Measurements from ENCODE around the gene TAS2R60. TPM values are rescaled to one million over a fixed set of nuclear protein-coding genes. Genes with fewer than 3 reads are reported as not detected.
"Not testable (repeated sequence)": the region's sequence is repeated elsewhere in the genome, so short reads cannot be mapped to it uniquely, and the experiment has no call there.

Gene TAS2R60
- total and polyA plus RNA-seq, 4 donors, result 0.50 TPM; not detected in 3

- not testable (repeated sequence) for H3K27me3 ChIP-seq (ENCODE audit: control insufficient read depth in 4 of 4, insufficient read depth in 4 of 4, low read length in 3 of 4); H3K9ac ChIP-seq (ENCODE audit: low read depth in 1 of 2, low read length in 2 of 2); H3K9me3 ChIP-seq (ENCODE audit: control insufficient read depth in 4 of 4, low read length in 3 of 4); H3K27ac ChIP-seq (ENCODE audit: low read depth in 1 of 2, low read length in 2 of 2); H3K4me3 ChIP-seq (ENCODE audit: low read depth in 1 of 3, low read length in 3 of 3); H3K36me3 ChIP-seq (ENCODE audit: control insufficient read depth in 4 of 4, insufficient read depth in 3 of 4, low read depth in 1 of 4, low read length in 3 of 4); DNase-seq (ENCODE audit: low spot score)
- 97% methylated on average over 34 of the region's 34 CpGs for WGBS
- peaks cover 1 to 14% (median 7%) of the 10 kb centered on the region in 4 donors for H3K4me1 ChIP-seq (ENCODE audit: control insufficient read depth in 4 of 4, insufficient read depth in 4 of 4, low read length in 3 of 4)
Measured at GRCh38 chr7:143424476-143424875, 18.8 kb upstream of the TAS2R60 start.

GRCh38 chr7:143426479-143427142, 16.6 kb upstream of the TAS2R60 start:
- Histone ChIP-seq H3K9ac (ENCODE audit: low read depth in 1 of 2, low read length in 2 of 2) (no peak overlapping the region), H3K36me3 (ENCODE audit: control insufficient read depth in 4 of 4, insufficient read depth in 3 of 4, low read depth in 1 of 4, low read length in 3 of 4) (no peaks in the 10 kb centered on the region), H3K4me3 (ENCODE audit: low read depth in 1 of 3, low read length in 3 of 3) (no peak overlapping the region), H3K4me1 (ENCODE audit: control insufficient read depth in 4 of 4, insufficient read depth in 4 of 4, low read length in 3 of 4) (peaks cover 1 to 6% (median 4%) of the 10 kb centered on the region in 4 donors), H3K27ac (ENCODE audit: low read depth in 1 of 2, low read length in 2 of 2) (no peak overlapping the region), H3K27me3 (ENCODE audit: control insufficient read depth in 4 of 4, insufficient read depth in 4 of 4, low read length in 3 of 4) (no peaks in the 10 kb centered on the region), H3K9me3 (ENCODE audit: control insufficient read depth in 4 of 4, low read length in 3 of 4) (no peaks in the 10 kb centered on the region)
- 88% methylated on average over 2 of the region's 2 CpGs for WGBS
- TF ChIP-seq TAF1 (conservative IDR thresholded peaks at IDR 0.05) (no peak), MAX (IDR thresholded peaks at IDR 0.05) (no peak), RAD21 (IDR thresholded peaks at IDR 0.05) (peak in 1 of 2 donors; percentile 7), SP1 (IDR thresholded peaks at IDR 0.05) (no peak), HNF4A (conservative IDR thresholded peaks at IDR 0.05) (peak; percentile 50 to 72), RXRA (IDR thresholded peaks at IDR 0.05) (peak; percentile 18 to 47), ZBTB33 (IDR thresholded peaks at IDR 0.05) (no peak), CTCF (IDR thresholded peaks at IDR 0.05; ENCODE audit: low read depth, low read length, missing input control) (no peak), GABPA (IDR thresholded peaks at IDR 0.05 in 1 of 2, conservative IDR thresholded peaks at IDR 0.05 in 1 of 2) (no peak)
- DNase-seq (ENCODE audit: low spot score), result no peak

- Histone ChIP-seq H3K4me1 (ENCODE audit: control insufficient read depth in 4 of 4, insufficient read depth in 4 of 4, low read length in 3 of 4) (peaks cover 1 to 17% (median 13%) of the 10 kb centered on the region in 4 donors), H3K36me3 (ENCODE audit: control insufficient read depth in 4 of 4, insufficient read depth in 3 of 4, low read depth in 1 of 4, low read length in 3 of 4) (no peaks in the 10 kb centered on the region), H3K9ac (ENCODE audit: low read depth in 1 of 2, low read length in 2 of 2) (no peak overlapping the region), H3K27me3 (ENCODE audit: control insufficient read depth in 4 of 4, insufficient read depth in 4 of 4, low read length in 3 of 4) (no peaks in the 10 kb centered on the region), H3K9me3 (ENCODE audit: control insufficient read depth in 4 of 4, low read length in 3 of 4) (no peaks in the 10 kb centered on the region), H3K4me3 (ENCODE audit: low read depth in 1 of 3, low read length in 3 of 3) (no peak overlapping the region), H3K27ac (ENCODE audit: low read depth in 1 of 2, low read length in 2 of 2) (no peak overlapping the region)
- DNase-seq (ENCODE audit: low spot score), result no peak
- 93% methylated on average over 10 of the region's 10 CpGs for WGBS
- TF ChIP-seq FOXA1 (IDR thresholded peaks at IDR 0.05) (no peak), ATF3 (IDR thresholded peaks at IDR 0.05) (no peak), MAX (IDR thresholded peaks at IDR 0.05) (no peak), RXRA (IDR thresholded peaks at IDR 0.05) (no peak), RAD21 (IDR thresholded peaks at IDR 0.05) (no peak), CTCF (IDR thresholded peaks at IDR 0.05; ENCODE audit: low read depth, low read length, missing input control) (no peak), ZBTB33 (IDR thresholded peaks at IDR 0.05) (no peak)
Measured at GRCh38 chr7:143429770-143430698, 13.2 kb upstream of the TAS2R60 start.

All from liver (tissue), 9 donors.